ENCODE measurements around the gene UBL5.
"Not testable (repeated sequence)": the region's sequence is repeated elsewhere in the genome, so short reads cannot be mapped to it uniquely, and the experiment has no call there.

The UBL5 gene

DNA sequence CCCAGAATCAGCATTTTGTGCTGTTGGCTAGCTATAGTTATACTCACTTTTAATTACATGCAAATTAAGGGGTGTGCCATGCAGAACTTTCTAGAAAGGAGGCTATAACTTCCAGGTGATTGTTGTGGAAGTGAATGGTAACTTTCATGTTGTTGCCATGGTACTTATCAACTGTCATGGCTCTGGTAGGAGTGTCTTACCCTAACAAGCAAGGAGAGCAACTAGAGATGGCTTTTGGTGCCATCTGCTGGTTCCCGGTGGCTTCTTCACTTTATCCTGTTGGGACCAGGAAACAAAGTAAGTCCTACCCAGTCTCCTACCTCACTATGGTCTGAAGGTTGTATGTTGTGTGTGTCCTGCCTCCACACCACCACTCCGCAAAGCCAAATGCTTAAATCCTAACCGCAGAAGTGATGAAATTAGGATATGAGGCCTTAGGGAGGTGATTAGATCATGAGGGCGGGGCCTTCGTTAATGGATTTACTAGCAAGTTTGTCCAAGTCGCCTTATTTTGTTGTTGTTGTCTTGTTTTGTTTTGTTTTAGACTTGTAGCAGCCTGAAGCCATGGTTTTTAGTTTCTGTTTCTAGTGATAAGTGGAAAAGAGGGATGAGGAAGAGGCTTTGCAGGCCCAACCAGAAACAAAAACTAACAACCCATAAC lies 31.5 kb upstream of the UBL5 start:
- no peaks in the 10 kb centered on the region for H3K27me3 Mint-ChIP-seq
- H3K4me1 Mint-ChIP-seq = peaks cover 44% of the 10 kb centered on the region
- CTCF ChIA-PET = interaction anchor here (0.7 to 1.6 kb wide), 6 partner anchors 10 to 212 kb away, joined by 3 to 6 read pairs (median 4); partner anchors contain the start of gene ZNF121
- H3K4me3 Mint-ChIP-seq = no peak overlapping the region
- H3K27ac Mint-ChIP-seq = peak overlapping the region; percentile 83
- H3K36me3 Mint-ChIP-seq = no peaks in the 10 kb centered on the region
- peak; percentile 93 for DNase-seq
- H3K9me3 Mint-ChIP-seq = peaks cover 6% of the 10 kb centered on the region

DNA sequence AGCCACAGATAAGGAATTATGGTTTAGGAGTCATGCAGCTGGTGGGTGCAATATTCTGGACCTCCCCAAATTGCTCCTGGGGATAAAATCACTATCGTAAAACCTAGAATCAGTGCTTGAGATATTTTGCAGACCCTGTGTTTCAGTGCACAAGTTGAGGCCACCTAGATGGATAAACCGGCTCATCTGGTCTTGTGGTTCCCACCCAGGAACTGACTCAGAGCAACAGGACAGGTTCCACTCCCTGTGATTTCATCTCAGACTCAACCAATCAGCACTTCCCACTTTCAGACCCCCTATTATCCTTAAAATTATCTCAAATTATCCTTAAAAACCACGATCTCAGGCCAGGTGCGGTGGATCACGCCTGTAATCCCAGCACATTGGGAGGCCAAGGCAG lies 29.8 kb upstream of the UBL5 start:
- no peak for DNase-seq
- H3K9me3 Mint-ChIP-seq = peaks cover 6% of the 10 kb centered on the region
- no peak overlapping the region for H3K4me3 Mint-ChIP-seq
- H3K27ac Mint-ChIP-seq = peak overlapping the region; percentile 64
- H3K27me3 Mint-ChIP-seq = no peaks in the 10 kb centered on the region
- H3K36me3 Mint-ChIP-seq = peaks cover 2% of the 10 kb centered on the region
- H3K4me1 Mint-ChIP-seq = peaks cover 40% of the 10 kb centered on the region
- CTCF ChIA-PET = interaction anchor here (1.1 to 2.1 kb wide), 3 partner anchors 172 to 592 kb away, joined by 4 to 9 read pairs (median 6); no protein-coding TSS in a partner anchor

DNA sequence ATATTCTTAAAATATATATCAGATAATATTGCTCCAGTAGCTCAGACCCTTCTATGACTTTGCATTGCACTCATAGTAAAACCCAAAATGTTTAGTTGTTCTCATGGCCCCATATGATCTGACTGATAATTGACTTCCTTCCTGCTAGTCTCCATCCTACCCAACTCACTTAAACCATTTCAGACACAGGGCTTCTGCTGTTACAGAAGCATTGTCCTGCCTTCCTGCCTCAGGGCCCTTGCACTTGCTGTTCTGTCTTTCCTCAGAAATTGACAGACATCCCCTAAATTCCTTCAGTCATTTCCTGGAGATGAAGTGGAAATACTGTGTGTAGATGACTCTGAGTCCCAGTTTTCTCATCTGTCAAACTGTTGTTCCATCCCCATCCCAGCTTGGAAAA lies 28.6 kb upstream of the UBL5 start:
- no peak overlapping the region for H3K27ac Mint-ChIP-seq
- CTCF ChIA-PET = interaction anchor here (1.8 to 2.1 kb wide), 2 partner anchors 173 to 594 kb away, joined by 4 to 9 read pairs; no protein-coding TSS in a partner anchor

DNA sequence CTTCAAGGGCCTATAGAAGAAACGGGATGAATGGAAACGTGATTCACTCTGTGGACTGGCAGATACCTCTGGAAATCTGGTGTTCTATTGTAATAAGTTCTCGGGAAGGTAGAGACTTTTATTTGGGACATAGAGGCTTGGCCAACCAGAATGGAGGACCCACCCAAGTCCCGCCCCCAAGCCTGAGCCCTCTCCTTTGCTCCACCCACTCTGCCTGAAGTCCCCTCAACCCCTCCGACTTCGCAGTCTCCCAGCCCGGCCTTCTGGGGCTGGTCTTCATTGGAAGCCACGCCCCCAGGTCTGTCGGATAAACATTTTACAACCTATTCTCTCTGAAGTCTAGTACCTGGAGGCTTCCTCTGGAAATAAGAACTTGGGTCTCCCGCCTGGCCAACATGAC lies 25.7 kb upstream of the UBL5 start:
- Mint-ChIP-seq H3K4me3 (no peak overlapping the region), H3K27me3 (no peaks in the 10 kb centered on the region), H3K9me3 (no peaks in the 10 kb centered on the region), H3K36me3 (peaks cover 9% of the 10 kb centered on the region), H3K27ac (no peak overlapping the region), H3K4me1 (peaks cover 28% of the 10 kb centered on the region)
- CTCF ChIA-PET = no interaction called here
- no peak for DNase-seq

More for the DNA sequence above, 28.6 kb upstream of the UBL5 start:
- no peak overlapping the region for H3K4me3 Mint-ChIP-seq
- H3K36me3 Mint-ChIP-seq = peaks cover 2% of the 10 kb centered on the region
- no peaks in the 10 kb centered on the region for H3K9me3 Mint-ChIP-seq
- H3K4me1 Mint-ChIP-seq = peaks cover 34% of the 10 kb centered on the region
- no peak for DNase-seq
- no peaks in the 10 kb centered on the region for H3K27me3 Mint-ChIP-seq

DNA sequence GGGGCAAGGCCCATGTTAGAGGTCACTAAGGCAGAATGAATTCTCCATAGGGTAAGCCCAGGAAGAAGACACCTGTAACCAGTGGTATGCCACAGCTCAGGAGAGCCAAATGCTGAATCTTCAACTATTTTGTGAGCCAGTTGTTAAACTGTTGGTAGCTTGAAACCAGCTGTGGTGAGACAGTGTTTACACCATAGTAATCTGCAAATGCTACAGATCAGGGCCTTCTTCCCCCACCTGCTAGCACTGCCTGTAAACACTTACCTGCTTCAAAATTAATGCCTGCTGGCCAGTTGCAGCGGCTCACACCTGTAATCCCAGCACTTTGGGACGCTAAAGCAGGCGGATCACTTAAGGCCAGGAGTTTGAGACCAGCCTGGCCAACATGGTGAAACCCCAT lies 20.9 kb upstream of the UBL5 start:
- Mint-ChIP-seq H3K27ac (peak overlapping the region; percentile 52), H3K27me3 (no peaks in the 10 kb centered on the region), H3K4me3 (no peak overlapping the region), H3K36me3 (peaks cover 27% of the 10 kb centered on the region), H3K4me1 (peaks cover 26% of the 10 kb centered on the region), H3K9me3 (no peaks in the 10 kb centered on the region)
- DNase-seq = no peak
- CTCF ChIA-PET = no interaction called here

DNA sequence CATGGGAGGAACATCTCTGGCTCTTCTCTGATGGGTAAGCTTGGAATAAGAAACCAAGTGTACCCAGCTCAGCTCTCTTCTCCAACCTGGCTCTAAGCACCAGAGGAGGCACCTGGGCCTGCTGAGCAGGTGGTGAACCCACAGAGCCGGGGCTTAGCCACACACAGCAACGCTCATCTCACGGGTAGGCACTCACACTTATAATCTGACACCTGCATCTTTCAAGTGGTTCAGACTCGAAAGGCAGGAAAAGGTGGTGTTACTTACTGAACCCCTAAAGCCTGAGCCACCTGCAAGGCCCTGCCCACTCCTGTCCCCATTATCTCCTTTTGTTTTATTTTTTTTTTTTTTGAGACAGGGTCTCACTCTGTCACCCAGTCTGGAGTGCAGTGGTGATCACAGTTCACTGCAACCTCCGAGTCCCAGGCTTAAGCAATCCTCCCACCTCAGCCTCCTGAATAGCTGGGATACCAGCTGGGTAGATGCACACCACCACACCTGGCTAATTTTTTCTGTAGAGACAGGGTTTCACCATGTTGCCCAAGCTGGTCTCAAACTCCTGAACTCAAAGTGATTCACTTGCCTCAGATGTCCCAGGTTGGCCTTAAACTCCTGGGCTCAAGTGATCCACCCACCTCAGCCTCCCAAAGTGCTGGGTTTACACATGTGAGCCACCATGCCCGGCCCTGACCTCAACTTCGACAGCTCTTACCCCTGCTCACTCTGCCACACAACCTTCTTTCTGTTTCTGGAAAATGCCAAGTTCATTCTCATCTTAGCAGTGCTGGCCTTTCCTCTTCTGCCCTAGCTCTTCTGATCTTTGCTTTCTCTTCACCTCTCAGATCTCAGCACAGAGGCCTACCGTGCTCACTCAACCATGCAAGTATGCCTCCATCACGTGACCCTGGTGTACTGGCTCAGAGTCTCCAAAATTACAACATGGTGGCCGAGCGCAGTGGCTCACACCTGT lies 18.6 kb upstream of the UBL5 start:
- H3K4me3 Mint-ChIP-seq = no peak overlapping the region
- H3K27me3 Mint-ChIP-seq = no peaks in the 10 kb centered on the region
- peak; percentile 72 for DNase-seq
- H3K36me3 Mint-ChIP-seq = peaks cover 31% of the 10 kb centered on the region
- peaks cover 3% of the 10 kb centered on the region for H3K9me3 Mint-ChIP-seq
- CTCF ChIA-PET = no interaction called here
- H3K4me1 Mint-ChIP-seq = peaks cover 26% of the 10 kb centered on the region
- peak overlapping the region; percentile 87 for H3K27ac Mint-ChIP-seq

DNA sequence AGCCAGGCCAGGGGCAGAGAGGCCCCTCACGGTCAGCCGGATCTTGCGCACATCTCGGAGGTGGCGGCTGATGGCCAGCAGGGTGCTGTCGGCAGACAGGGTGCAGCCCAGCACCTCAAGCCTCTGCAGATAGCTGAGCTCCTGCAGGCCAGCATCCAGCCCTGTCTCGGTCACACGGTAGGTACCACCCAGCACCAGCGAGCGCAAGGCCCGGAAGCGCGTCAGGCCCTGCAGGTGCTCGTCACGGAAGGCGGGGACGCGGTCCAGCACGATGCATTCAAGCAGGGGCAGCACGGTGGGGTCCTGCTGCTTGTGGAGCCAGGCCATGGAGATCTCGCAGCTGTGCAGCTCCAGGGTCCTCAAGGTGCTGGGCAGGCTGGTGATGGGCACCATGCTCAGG lies 16.6 kb upstream of the UBL5 start:
- Mint-ChIP-seq H3K9me3 (peaks cover 10% of the 10 kb centered on the region), H3K4me3 (no peak overlapping the region), H3K27me3 (no peaks in the 10 kb centered on the region), H3K36me3 (peaks cover 40% of the 10 kb centered on the region), H3K4me1 (peaks cover 26% of the 10 kb centered on the region), H3K27ac (peak overlapping the region; percentile 52)
- DNase-seq = no peak
- CTCF ChIA-PET = no interaction called here

DNA sequence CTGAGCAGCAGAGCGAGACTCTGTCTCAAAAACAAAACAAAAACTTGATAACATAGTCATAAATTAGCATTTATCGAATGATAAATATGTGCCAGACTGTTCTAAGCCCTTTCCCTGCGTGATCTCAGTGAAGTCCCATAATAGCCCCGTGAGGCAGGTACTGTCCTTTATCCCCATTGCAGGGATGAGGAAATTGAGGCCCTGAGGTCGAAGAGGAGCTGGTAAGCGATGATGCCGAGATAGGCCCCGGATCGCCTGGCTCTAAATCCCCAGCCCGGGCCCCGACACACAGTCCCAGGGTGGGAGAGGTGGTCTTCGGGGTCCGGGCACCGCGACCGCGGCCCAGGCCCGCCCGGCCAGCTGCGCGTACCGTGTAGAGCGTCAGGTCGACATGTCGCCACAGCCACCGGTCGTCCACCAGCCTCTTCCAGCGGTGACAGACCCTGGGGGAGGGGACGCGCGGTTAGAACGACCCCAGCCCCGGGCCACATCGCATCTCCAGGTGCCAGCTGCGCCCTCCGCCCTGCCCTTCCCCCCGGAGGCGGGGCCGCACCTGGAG lies 9.5 kb upstream of the UBL5 start:
- Mint-ChIP-seq H3K36me3 (peaks cover 32% of the 10 kb centered on the region), H3K27me3 (no peaks in the 10 kb centered on the region), H3K9me3 (peaks cover 16% of the 10 kb centered on the region), H3K4me1 (peaks cover 33% of the 10 kb centered on the region), H3K4me3 (peak overlapping the region; percentile 84), H3K27ac (peak overlapping the region; percentile 95)
- CTCF ChIA-PET = no interaction called here
- no peak for DNase-seq

DNA sequence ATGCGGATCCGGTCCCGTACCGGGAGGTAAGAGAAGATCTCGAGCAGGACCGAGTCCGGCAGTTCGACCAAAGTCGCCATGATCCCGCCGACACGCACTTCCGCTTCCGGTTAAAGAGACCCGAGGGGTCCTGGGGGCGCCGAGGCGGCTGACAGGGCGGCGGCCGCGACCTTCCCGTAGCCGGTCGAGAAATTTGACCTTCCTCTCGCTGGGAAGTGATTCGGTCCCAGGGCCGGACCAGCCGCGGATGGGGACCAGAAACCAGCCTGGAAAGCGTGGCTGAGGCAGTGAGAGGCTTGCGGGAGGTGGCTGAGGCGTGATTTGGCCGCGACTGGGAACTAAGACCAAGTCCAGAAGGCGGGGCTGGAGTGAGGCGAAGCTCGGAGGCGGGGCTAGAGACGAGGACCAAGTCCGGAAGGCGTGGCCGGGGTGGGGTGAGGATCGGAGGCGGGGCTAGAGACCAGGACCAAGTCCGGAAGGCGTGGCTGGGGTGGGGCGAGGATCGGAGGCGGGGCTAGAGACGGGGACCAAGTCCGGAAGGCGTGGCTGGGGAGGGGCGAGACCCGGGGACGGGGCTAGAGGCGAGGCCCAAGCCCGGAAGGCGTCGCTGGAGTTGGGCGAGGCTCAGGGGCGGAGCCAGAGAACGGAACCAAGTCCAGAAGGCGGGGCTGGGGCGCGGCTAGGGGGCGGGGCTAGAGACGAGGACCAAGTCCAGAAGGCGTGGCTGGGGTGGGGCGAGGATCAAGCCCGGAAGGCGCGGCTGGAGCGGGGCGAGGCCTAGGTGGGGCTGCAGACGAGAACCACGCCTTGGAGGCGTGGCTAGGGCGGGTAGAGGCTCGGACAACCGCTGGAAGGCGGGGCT lies 8.8 kb upstream of the UBL5 start, which contains the start of gene FBXL12:
Gene FBXL12, minus strand, starts transcription at position 346 of the 862 bp plus-strand sequence. Its CDS starts 266 bp downstream, at position 80.
- H3K9me3 Mint-ChIP-seq = peaks cover 14% of the 10 kb centered on the region
- H3K4me1 Mint-ChIP-seq = peaks cover 33% of the 10 kb centered on the region
- H3K27me3 Mint-ChIP-seq = no peaks in the 10 kb centered on the region
- CTCF ChIA-PET = no interaction called here
- H3K4me3 Mint-ChIP-seq = peak within 1 kb of the TSS; percentile 84
- peak within 1 kb of the TSS; percentile 95 for H3K27ac Mint-ChIP-seq
- H3K36me3 Mint-ChIP-seq = peaks cover 29% of the 10 kb centered on the region
- peak; percentile 100 for DNase-seq

DNA sequence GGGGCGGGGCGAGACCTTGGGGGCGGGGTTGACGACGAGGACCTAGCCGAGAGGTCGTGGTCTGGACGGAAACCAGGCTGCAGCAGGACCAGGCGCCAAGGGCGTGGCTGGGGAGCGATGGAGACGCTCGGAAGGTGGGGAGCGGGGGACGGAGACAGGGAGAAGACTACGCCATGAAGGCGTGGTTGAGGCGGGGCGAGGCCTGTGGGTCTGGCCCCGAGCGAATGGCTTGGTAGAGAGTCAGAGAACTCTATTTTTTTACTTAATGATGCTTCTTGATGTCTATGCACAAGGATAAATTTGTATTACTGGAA lies 8.2 kb upstream of the UBL5 start:
- DNase-seq = no peak
- Mint-ChIP-seq H3K4me3 (peak overlapping the region; percentile 84), H3K36me3 (peaks cover 29% of the 10 kb centered on the region), H3K4me1 (peaks cover 33% of the 10 kb centered on the region), H3K27me3 (no peaks in the 10 kb centered on the region), H3K27ac (peak overlapping the region; percentile 95), H3K9me3 (peaks cover 13% of the 10 kb centered on the region)
- CTCF ChIA-PET = no interaction called here

DNA sequence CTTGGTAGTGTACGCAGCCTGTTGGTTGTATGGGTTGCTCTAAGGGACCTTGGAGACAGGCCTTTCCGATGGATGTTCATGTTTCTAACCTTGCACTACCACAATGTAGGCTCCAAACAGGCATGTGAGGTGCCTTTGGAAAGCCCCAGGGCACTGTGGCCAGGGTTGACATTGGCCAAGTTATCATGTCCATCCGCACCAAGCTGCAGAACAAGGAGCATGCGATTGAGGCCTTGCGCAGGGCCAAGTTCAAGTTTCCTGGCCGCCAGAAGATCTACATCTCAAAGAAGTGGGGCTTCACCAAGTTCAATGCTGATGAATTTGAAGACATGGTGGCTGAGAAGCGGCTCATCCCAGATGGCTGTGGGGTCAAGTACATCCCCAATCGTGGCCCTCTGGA lies 7.7 kb upstream of the UBL5 start:
- CTCF ChIA-PET, H3K9me3 Mint-ChIP-seq, DNase-seq, H3K27me3 Mint-ChIP-seq: not testable (repeated sequence)
- H3K4me1 Mint-ChIP-seq = peaks cover 33% of the 10 kb centered on the region
- peak overlapping the region; percentile 84 for H3K4me3 Mint-ChIP-seq
- H3K36me3 Mint-ChIP-seq = peaks cover 25% of the 10 kb centered on the region
- H3K27ac Mint-ChIP-seq = peak overlapping the region; percentile 95

DNA sequence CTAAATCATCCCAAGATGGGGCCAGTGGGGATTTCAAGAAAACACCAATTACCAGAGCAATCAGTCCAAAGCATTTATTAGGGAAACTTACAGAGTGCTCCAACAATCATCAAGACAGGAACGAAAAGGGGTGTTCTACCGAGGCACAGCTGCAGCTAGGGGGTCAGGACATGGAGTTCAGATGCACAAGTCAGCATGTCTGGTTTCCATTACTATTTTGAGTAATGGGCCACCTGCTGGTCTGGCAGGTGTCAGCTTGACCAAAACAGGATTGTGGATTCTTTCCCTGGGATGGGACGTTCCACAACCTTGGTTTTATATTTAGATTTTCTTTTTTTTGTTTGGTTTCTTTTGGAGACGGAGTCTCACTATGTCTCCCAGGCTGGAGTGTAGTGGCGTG lies 3.9 kb upstream of the UBL5 start:
- Mint-ChIP-seq H3K27ac (no peak overlapping the region), H3K36me3 (peaks cover 13% of the 10 kb centered on the region), H3K9me3 (no peaks in the 10 kb centered on the region), H3K4me1 (peaks cover 37% of the 10 kb centered on the region), H3K27me3 (no peaks in the 10 kb centered on the region), H3K4me3 (no peak overlapping the region)
- CTCF ChIA-PET = no interaction called here
- DNase-seq = no peak

DNA sequence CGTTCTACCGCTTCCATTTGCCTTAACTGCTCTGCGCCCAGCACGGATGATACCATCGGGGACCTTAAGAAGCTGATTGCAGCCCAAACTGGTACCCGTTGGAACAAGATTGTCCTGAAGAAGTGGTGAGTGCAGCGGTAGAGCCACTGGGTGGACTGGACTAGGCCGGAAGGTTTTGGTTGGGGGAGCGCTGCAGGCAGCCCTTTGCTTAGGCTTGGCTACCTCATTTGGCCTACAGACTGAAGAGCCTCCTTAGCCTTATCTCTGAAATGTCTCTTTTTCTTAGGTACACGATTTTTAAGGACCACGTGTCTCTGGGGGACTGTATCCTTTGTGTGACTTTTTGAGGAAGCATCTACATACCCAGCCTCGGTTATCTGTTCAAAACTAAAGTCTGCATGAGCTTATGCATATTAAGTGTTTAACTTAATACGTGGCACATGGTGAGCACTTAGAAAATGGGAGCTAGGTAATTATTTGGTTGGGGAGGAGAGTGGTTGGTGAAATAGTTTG lies 889 bp downstream of the UBL5 start:
- peak overlapping the region; percentile 99 for H3K27ac Mint-ChIP-seq
- CTCF ChIA-PET = interaction anchor here (0.9 kb wide), 1 partner anchor 200 kb away, joined by 3 read pairs; no protein-coding TSS in a partner anchor

More for the DNA sequence above, 889 bp downstream of the UBL5 start:
- peaks cover 30% of the 10 kb centered on the region for H3K36me3 Mint-ChIP-seq
- H3K9me3 Mint-ChIP-seq = no peaks in the 10 kb centered on the region
- peaks cover 37% of the 10 kb centered on the region for H3K4me1 Mint-ChIP-seq
- H3K4me3 Mint-ChIP-seq = peak overlapping the region; percentile 100
- no peak for DNase-seq
- no peaks in the 10 kb centered on the region for H3K27me3 Mint-ChIP-seq

All from activated naive CD4-positive, alpha-beta T cell treated with anti-CD3 and anti-CD28 coated beads, Interleukin-2, amount 10 ng/mL, durations not matched to agents 7 days and 5 days (primary cell).